Ovary (tissue), 3 donors: Measurements from ENCODE around the gene OTUB1.

Experiments used
- EP300 ChIP-seq: sonication (generic); formaldehyde crosslinking; IDR thresholded peaks from one replicate; pipeline ENCODE4 v1.6.1; 2017; ENCODE audit warnings: antibody characterized with exemption
- POLR2A ChIP-seq: fragments of 450-650 bp; IDR thresholded peaks from one replicate; pipeline ENCODE4 v1.6.1; 2017; ENCODE audit warnings: antibody characterized with exemption, mild to moderate bottlenecking, moderate library complexity
- TF ChIP-seq, protein P1 (sequence below), 3 donors: fragments of 450-650 bp in 2 of 3; fragments of 200-600 bp in 1 of 3; IDR thresholded peaks; one replicate each; pipeline versions ENCODE4 v1.5.1 to v1.8.0; 2016 to 2022; ENCODE audit warnings: antibody characterized with exemption in 3 of 3, mild to moderate bottlenecking in 1 of 3
- donor health status: DM: no; HTN: no; CAD: no.

DNA sequence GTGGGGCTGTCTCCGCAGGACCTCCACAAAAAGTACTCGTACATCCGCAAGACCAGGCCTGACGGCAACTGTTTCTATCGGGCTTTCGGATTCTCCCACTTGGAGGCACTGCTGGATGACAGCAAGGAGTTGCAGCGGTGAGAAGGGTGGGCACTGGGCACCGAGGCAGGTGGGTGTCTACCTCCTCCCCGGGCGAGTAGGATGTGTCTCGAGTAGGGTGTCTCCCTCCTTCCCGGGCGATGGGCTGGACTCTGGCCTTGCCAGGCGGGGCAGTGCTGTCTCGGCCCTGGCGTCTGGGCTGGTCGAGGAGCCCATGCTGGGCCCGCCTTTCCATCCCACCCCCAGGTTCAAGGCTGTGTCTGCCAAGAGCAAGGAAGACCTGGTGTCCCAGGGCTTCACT is 10.3 kb downstream of the OTUB1 start:
- TF ChIP-seq, protein P1, sequence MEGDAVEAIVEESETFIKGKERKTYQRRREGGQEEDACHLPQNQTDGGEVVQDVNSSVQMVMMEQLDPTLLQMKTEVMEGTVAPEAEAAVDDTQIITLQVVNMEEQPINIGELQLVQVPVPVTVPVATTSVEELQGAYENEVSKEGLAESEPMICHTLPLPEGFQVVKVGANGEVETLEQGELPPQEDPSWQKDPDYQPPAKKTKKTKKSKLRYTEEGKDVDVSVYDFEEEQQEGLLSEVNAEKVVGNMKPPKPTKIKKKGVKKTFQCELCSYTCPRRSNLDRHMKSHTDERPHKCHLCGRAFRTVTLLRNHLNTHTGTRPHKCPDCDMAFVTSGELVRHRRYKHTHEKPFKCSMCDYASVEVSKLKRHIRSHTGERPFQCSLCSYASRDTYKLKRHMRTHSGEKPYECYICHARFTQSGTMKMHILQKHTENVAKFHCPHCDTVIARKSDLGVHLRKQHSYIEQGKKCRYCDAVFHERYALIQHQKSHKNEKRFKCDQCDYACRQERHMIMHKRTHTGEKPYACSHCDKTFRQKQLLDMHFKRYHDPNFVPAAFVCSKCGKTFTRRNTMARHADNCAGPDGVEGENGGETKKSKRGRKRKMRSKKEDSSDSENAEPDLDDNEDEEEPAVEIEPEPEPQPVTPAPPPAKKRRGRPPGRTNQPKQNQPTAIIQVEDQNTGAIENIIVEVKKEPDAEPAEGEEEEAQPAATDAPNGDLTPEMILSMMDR (IDR thresholded peaks at IDR 0.05) = no peak
- TF ChIP-seq EP300 (no peak), POLR2A (no peak)
